HG02852 (cell line): ENCODE results near the gene SPTB.

Experiments used
- ATAC-seq: cut with Tn5 transposase; IDR thresholded peaks from one replicate; pipeline ENCODE4 v1.9.1; 2021; ENCODE audit warnings: mild to moderate bottlenecking, moderate library complexity; ENCODE audit not compliant: unreplicated experiment

Gene SPTB

DNA sequence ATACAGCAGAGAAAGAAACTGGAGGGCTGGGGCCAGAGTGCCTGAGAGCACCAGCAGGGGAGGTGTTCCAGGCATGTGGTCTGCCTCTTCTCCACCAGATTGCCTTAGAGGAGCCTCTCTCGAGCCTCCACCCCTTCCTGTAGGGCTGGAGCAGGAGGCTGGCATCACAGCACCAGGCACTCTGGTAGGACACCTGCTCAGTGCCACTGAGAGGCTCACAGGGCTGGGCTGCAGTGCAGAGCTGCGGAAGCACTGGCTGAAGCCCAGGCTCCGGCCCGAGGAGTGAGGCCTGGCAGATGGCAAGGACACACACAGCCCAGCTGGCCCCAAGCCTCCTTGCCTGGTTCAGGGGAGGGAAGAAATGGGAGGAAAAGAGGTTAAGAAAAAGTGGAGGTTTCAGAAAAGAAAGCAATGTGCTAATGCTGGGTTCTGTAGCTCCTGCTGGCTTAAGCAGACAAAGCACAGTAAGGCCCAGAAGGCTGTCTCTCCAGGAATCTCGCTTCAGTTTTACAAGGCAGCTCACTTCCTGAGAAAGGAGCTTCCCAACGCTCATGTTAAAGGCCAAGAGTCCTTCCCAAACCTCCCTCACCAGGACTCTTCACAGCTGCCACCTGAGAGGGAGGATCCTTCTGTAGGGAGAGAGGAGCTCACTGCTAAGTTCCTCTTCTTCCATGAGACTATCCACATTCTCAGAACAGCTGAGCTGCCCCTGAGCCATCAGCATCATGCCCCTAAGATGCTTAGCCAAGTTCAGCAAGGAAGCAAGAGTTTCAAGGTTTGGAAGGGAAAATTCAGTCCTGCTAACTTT is 23.8 kb downstream of the SPTB start:
- no peak for ATAC-seq

DNA sequence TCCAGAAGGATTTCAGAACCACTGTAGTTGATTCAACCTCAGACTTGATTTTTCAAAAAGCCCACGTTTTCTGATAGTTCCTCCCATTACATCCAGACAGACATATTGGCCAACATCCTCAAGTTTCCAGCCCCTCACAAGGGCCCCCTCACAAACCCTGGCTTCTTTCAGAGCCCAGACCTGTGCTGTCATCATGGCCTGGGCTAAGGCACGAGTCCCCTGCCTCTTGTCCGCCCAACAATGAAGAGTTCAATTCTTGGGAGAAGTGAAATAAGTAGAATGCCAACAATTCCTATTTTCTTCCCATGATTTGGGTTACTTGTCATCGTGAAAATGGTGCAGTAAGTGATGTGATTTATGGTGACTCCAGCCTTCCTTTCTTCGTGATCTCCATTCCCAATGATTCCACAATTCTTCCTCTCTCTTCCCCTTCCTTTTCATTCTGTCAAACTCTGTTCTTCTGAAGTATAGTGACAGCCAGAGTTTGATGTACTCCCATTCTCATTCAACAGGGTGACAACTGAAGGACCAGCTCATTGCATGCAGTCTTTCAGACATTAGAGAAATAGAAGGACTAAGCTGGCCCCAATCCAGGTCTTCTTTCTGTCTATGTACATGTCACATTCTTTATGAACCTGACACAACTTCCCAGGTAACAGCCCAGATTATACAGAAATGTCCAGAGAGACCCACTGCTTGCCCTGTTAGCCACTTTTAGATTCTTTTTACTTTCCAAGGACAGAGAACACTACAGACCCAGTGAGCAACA is 29.2 kb downstream of the SPTB start:
- ATAC-seq = no peak

DNA sequence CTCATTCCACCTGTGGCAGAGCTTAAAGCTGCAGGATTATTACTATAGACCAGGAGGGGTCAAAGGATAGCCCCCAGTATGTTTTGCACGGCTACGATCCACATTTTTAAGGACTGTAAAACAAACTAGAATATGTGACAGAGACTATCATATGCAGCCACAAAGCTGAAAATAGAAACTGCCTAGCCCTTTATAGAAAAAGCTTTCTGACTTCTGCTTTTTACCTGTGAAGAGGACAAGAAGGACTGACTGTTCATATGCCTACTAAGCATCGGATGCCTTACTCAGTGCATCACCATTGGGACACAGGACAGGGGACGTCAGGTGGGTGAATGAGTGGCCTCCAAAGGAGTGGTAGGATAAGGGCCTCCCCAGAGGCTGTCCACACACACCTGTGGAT is 29.8 kb downstream of the SPTB start:
- no peak for ATAC-seq

DNA sequence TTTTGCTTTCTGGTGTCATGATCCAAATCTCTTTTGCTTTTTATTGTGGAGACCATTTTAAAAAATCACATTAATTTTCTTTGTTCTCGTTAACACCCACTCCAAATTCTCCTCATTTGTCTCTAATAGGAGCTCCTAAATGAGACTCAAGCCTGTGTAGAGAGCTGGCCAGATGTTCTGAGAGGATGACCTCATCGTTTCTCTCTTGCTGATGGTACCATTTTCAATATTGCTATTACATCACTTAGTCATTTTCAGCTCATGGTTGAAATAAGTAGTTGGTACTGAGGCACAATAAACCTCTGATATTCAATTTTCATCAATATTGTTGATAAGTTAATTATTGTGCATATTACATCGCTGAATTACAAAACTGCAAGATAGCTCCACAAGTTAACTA is 31.5 kb downstream of the SPTB start:
- ATAC-seq = no peak

DNA sequence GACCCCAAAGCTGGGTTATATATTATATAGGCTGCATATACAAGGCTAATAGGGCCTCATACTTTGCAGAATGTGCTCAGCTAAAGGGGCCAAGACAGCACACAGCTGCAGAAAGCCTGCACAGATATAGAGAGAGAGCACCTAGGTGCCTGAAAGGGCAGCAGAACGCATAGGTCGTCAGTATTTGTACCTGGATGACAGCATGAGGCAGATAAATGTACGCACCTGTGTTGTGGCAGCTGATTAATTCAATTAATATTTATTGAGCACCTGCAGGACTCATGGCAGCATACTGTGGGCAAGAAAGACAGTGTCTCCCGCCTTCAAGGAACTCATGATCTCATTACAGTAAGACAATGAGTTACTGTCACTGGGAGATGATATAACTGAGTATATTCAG is 33.4 kb downstream of the SPTB start:
- ATAC-seq = no peak

DNA sequence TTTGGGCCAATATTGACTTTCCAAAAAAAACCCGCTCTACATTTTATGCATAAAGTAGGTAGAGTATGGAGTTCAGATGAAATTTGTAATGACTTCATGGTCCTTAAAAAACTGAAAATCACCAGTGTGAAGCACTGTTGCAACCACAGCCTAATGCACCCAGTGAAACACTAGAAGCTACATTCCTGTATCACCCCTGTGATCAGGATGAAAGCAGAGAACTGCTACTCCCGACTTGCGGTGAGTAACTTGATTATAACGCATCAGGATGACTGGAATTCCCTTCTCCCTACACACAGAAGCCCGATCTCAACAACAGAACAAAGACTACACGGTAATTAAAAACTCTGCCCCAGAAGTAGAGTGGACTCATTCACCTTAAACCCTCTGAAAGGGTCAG is 33.8 kb downstream of the SPTB start:
- no peak for ATAC-seq

DNA sequence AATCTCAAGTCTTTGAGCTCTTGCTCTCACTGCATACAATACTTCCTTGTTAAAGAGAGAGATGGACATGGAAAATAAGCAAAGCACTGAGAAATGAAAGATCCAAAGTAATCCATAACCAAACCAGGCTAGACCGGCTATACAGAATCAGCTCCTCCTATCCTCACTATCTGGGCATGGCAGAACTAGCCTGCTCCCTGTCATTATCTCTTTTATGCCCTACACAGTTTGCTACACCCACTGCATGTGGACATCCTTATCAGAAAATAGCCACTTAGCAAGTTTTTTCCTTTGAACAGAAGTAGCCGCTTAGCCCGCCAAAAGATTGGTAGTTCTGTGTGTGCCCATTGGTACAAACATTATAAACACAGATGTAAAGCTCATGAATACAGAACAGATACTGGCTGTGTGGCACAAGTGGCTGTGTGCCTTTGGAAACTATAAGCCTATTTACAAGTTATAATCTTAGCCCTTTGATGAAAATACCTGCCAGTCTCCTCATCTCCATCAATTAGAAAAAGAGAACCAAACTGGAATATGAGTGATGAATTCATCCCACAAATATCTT is 34.7 kb downstream of the SPTB start:
- ATAC-seq = no peak

DNA sequence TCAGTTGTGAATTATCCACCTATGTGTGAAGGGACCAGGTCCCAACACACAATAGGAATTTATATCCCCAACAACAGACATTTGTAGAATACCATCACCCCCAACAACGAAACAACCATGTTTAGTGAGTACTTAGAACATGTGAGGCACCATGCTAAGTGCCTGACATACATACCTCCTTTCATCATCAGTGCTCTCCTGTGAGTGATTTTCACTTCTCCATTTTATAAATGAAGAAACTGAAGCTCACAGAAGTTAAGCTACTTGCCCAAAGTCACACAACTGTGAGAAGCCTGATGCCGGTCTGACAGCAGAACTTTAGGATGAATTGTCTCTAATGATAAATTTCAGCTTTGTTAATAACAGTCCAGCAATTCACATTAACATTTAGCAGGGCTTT is 35.4 kb downstream of the SPTB start:
- peak; percentile 79 for ATAC-seq

DNA sequence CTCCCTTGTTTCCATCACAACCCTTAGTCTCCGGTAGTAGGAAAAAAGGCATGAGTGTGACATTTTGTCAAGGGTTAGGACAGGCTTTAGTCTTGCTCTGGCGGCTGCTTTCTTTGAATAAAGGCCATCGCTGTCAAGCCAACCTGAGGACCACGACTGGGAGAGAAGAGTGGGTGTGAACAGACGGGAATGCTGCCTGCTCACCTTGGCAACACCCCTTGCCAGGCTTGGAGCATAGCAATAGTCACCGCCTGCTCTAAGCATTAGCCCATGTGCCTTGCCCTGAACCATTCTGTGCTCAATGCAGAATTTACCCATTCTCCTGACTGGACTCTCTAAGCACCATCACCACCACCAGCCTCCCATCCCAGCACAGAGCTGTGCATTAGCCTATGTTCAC is 36.2 kb downstream of the SPTB start:
- ATAC-seq = no peak

DNA sequence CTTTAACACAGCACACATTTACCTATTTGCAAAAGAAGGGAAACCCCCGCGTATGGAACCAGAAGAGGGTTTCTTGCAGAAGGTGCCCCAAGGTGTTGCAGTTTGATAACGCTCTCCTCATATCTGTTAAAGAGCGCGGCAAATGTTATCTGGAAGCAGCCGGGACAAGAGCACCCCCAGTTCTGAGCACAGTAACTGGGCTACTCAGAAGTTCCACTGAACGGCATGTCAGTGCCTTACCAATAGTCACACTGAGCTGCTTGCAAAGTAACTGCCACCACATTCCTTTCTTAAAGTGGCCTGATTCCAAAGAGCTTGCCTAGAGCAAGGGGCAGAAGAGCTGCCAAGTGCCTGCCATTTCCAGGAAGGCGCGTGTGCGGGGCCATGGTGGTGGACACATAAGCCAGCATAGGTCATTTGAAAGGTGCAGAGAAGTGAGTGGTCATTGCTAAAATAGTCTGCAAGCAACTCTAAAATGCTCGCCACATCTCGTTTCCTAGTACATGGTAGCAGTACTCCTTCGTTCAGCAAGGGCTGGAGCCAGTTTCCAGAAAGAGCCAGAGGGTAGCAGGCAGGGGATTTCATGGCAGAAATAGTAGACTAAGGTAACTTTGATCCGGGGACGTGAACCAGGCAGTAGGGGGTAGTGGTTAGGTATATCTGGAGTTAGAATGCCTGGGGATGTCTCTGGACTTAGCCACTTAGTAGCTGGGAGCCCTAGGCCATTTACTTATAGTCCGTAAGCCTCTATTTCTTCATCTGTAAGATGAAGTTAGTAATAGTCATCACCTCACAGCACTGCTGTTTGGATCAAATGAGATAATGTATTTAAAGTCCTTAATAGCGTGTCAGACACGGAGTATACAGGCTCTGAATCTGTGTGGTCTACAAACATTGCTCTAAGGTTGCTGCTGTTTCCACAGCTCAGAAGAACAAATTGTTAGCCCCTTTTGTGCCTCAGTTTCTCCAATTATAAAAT is 37.6 kb downstream of the SPTB start:
- no peak for ATAC-seq

DNA sequence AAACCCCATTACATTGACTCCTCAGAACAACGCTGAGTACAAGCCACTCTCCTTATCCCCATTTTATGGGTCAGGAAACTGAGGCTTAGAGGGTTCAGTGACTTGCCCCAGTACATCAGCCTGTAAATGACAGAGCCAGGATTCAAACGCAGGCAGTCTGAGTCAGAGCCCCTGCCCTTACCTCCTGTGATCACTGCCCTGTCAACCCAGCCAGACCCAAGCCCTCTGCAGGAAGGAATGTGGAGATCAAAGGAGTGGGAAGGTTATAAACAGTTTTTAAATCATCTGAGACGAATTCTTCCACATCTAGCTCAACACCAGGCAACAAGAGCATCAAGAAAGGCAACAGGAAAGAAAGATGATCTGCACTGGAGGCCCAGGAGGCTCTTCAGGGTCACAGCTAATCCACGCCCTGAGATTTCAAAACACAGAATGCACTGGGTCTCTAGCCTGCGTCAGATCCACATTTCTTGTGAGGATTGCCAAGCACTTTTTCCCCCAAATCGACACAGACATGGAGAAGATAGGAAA is 38.5 kb downstream of the SPTB start:
- no peak for ATAC-seq

DNA sequence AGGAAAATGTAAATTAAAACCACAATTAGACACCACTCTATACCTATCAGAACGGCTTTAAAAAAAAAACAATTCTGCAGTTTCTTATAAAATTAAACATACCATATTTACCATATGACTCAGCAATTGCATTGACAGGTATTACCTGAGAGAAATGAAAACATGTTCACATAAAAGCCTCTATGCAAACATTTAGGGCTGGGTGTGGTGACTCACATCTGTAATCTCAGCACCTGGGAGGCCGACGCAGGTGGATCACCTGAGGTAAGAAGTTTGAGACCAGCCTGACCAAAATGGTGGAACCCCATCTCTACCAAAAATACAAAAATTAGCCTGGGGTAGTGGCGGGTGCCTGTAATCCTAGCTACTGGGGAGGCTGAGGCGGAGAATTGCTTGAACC is 41.1 kb downstream of the SPTB start:
- ATAC-seq = no peak

DNA sequence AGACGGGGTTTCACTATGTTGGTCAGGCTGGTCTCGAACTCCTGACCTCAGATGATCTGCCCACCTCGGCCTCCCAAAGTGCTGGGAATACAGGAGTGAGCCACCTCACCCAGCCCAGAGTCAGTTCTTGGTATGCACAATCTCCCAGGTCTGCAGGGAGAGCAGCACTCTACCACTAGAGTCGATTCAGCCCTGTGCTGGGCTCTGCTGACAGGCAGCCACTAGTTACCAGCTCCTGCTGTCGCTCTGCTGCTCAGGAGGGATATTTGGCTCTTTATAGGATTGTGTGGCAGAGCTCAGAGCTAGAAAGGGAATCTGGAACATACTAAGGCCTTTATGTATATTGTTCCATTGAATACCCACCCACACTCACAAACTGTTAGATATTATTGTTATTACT is 44.3 kb downstream of the SPTB start:
- no peak for ATAC-seq

DNA sequence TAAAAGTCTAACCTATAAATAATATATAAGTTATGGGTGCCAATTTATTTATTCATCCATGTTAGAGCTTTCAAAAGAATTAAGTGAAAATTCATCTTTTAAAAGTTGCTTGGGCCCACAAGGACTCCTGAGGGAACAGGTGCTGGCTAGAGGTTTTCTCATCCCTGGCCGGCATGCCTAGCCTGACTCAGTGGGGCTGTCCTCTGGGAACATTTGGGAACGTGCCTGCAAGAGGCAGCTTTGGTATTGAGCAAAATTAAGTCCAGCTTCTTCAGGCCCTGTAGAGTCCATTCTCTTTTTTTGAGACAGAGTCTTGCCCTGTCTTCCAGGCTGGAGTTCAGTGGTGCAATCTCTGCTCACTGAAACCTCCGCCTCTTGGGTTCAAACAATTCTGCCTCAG is 44.7 kb downstream of the SPTB start:
- ATAC-seq = no peak

DNA sequence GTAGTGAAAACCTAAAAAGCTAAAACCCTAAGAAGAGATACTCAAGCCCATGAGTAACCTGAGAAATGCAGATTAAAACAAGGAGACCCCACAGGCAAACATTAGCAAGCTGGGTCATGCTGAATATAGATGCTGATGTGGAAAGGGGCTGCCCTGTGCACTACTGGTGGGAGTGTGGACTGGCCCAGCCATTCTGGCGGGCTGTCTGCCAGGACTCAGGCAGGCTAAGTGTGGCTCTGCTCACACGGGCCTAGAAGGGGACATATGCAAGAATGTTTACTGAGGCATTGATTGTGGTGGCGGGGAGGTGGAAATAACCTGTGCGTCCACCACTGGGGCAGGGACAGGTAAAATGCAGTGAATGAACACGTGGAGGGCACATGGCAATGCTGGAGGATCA is 48.3 kb downstream of the SPTB start:
- ATAC-seq = no peak

DNA sequence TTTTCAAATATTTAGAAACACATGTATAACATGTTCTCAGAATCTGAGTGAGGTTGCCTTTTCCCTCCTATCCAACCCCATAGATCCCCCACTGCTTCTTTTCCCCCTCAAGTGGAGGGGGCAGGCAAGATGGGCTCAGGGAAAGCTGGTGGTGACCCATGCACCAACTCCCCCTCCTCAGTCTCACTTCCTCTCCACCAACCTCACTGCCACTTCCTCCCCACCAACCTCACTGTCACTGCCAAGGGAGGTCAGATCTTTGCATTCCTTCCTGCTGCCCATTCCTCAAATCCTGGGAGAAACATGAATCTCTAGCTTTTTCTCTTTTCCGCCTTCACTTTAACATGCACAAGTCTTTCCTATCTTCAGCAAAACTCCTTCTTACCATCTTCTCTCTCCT is 48.7 kb downstream of the SPTB start:
- ATAC-seq = no peak

DNA sequence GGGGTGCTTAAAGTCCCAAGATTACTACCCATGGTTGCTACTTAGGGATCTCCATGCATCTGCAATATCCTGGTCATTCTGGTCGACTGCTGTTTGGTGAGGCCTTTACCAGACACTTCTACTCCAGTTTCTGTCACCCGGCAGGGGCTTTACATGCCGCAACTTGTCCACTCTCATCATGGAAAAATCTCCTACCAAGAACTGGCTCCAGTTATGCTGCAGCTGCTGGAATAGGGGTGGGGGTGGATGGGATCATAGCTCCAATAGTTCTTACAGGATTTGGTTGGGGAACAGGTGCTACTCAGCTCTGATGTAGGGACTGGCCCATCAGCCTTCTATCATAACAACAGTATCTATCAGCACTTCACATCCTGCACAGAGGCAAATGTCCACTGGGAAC is 51.6 kb downstream of the SPTB start:
- ATAC-seq = no peak

DNA sequence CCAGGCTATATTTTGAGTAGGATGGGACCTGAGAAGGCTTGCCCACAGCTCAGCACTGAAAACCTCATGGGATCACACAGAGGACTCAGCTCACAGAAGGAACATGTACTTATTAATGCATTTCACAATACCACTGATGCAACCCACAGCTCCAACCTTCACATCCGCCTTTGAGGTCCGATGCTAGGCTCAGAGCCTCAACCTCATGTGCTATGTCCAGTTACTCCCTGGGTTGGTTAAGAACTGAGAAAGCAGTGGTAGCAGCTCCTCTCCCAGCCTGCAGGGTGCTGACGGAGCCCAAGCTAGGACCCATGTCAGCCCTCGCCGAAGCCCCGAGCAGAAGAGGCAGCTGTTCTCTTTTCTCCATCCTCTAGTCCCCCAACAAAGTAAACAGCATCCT is 52.9 kb downstream of the SPTB start:
- ATAC-seq = no peak

DNA sequence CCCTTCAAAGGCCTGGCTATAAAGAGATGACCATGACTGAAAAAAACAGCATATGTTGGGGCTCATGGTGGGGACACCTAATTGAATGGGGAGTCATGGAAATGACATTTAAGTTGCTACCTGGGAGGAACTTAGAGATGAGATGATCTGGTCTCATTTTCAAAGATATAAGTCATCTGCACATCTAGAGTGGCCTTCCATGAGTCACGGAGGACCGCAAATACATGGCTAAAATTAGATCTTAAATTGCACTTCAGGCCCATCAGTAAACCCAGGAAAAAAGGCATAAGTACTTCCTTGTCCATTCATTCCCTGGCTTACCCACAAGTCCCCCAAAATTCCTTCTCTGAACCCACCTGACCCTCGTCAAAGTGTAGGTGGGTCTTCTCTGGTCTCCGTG is 53.4 kb downstream of the SPTB start:
- ATAC-seq = no peak

DNA sequence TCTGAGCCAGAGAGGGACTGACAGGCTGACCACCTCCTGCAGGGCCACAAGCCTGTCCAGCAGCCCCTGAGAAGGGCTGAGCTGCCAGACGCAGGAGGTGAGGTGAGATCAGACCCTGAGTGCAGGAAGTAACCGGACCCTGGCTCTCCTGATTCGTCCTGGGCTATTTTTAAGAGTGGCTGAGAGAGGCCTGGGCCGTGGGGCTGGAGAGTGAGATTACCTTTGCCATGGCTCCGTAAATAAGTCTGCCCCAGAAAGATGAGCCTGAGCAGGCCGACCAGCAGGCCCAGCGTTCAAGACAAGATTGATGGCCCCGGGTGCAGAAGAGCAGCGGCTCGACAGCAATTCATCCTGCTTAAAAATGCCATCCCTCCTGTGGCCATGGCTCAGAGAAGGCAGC is 54.2 kb downstream of the SPTB start:
- ATAC-seq = no peak

DNA sequence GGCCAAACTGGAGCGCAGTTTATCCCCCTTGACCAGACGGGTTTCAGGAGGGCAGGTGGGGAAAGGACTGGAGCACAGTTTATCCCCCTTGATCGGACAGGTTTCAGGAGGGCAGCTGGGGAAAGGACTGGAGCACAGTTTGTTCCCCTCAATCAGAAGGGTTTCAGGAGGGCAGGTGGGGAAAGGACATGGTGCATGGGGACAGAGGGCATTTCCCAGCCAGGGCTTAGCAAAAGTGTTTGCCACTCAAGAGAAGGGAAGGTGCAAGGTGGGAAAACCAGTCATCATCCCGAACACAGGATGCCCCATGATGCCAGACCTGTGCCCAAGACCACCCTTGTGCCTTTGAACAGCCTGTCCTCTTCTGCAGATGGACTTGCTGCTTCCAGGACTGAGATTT is 54.7 kb downstream of the SPTB start:
- no peak for ATAC-seq
